Stimulated activated CD8-positive, alpha-beta memory T cell treated with anti-CD3 and anti-CD28 coated beads, Interleukin-4, amount 100 ng/mL, for 1 hour (primary cell): ENCODE results near the gene PSMD2.

Experiments
- DNase-seq, 2 donors: peaks; one replicate each; pipeline ENCODE4 v3.0.0-alpha.2; 2020; ENCODE audit warnings: low read depth in 2 of 2, low spot score in 1 of 2

The PSMD2 gene

GRCh38 chr3:184277366-184277765, 21.7 kb upstream of the PSMD2 start:
- DNase-seq = no peak

- no peak for DNase-seq
Observed at GRCh38 chr3:184282941-184283340, 16.1 kb upstream of the PSMD2 start.

- no peak for DNase-seq
Observed at GRCh38 chr3:184283681-184284080, 15.4 kb upstream of the PSMD2 start.

- no peak for DNase-seq
Observed at GRCh38 chr3:184284696-184285095, 14.3 kb upstream of the PSMD2 start.

- DNase-seq = peak in 1 of 2 donors; percentile 27
Observed at GRCh38 chr3:184289426-184289938, 9.6 kb upstream of the PSMD2 start.

- no peak for DNase-seq
Observed at GRCh38 chr3:184290331-184290730, 8.7 kb upstream of the PSMD2 start.

GRCh38 chr3:184291044-184291737, 7.8 kb upstream of the PSMD2 start:
- DNase-seq = no peak

GRCh38 chr3:184291738-184292445, 7.1 kb upstream of the PSMD2 start:
- DNase-seq = no peak

GRCh38 chr3:184295771-184296170, 3.3 kb upstream of the PSMD2 start:
- DNase-seq = no peak

GRCh38 chr3:184296616-184297015, 2.4 kb upstream of the PSMD2 start:
- DNase-seq = no peak

- DNase-seq = no peak
Observed at GRCh38 chr3:184299488-184300377, 692 bp downstream of the PSMD2 start.

GRCh38 chr3:184300378-184300720, 1.3 kb downstream of the PSMD2 start:
- DNase-seq = no peak

- DNase-seq = no peak
Observed at GRCh38 chr3:184305577-184305976, 6.5 kb downstream of the PSMD2 start.

GRCh38 chr3:184306341-184306972, 7.4 kb downstream of the PSMD2 start:
- no peak for DNase-seq

- no peak for DNase-seq
Observed at GRCh38 chr3:184307915-184308314, 8.9 kb downstream of the PSMD2 start.

- DNase-seq = no peak
Observed at GRCh38 chr3:184308744-184309143, 9.7 kb downstream of the PSMD2 start.

GRCh38 chr3:184311633-184312032, 12.6 kb downstream of the PSMD2 start:
- DNase-seq = no peak

- peak; percentile 84 to 88 for DNase-seq
Observed at GRCh38 chr3:184314363-184314699, 15.3 kb downstream of the PSMD2 start, which contains the start of gene EIF4G1. TSS of gene EIF4G1 (plus strand) at chr3:184314606. CDS start at chr3:184315797, 1,191 bp downstream.

- peak in 1 of 2 donors; percentile 45 for DNase-seq
Observed at GRCh38 chr3:184314700-184315542, 15.9 kb downstream of the PSMD2 start.

- no peak for DNase-seq
Observed at GRCh38 chr3:184315543-184315867, 16.5 kb downstream of the PSMD2 start.
